ENCODE measurements around the gene BEST3. TPM values are rescaled to one million over a fixed set of nuclear protein-coding genes. Genes with fewer than 3 reads are reported as not detected.
A peak's percentile ranks its signal among the peaks of the same experiment; 100 is the strongest.
"Not testable (repeated sequence)": the region's sequence is repeated elsewhere in the genome, so short reads cannot be mapped to it uniquely, and the experiment has no call there.

BEST3 gene
- total RNA-seq, 2 donors from 2014 or later = not detected

- Mint-ChIP-seq H3K36me3 (no peaks in the 10 kb centered on the region), H3K9me3 (no peaks in the 10 kb centered on the region), H3K27ac (no peak overlapping the region)
- ATAC-seq = no peak
- DNase-seq (ENCODE audit: low spot score in 2 of 2) = no peak
Observed at GRCh38 chr12:69698054-69698453, 1.0 kb downstream of the BEST3 start.

GRCh38 chr12:69694123-69694522 is 5.0 kb downstream of the BEST3 start:
- Mint-ChIP-seq H3K36me3 (no peaks in the 10 kb centered on the region), H3K9me3 (no peaks in the 10 kb centered on the region), H3K27ac (no peak overlapping the region)
- no peak for DNase-seq (ENCODE audit: low spot score in 2 of 2)
- ATAC-seq = no peak

GRCh38 chr12:69689638-69690037 is 9.5 kb downstream of the BEST3 start:
- ATAC-seq = no peak
- no peaks in the 10 kb centered on the region for H3K36me3 Mint-ChIP-seq
- H3K9me3 Mint-ChIP-seq = no peaks in the 10 kb centered on the region
- no peak for DNase-seq (ENCODE audit: low spot score in 2 of 2)
- peak overlapping the region in 1 of 2 donors; percentile 34 for H3K27ac Mint-ChIP-seq

DNA sequence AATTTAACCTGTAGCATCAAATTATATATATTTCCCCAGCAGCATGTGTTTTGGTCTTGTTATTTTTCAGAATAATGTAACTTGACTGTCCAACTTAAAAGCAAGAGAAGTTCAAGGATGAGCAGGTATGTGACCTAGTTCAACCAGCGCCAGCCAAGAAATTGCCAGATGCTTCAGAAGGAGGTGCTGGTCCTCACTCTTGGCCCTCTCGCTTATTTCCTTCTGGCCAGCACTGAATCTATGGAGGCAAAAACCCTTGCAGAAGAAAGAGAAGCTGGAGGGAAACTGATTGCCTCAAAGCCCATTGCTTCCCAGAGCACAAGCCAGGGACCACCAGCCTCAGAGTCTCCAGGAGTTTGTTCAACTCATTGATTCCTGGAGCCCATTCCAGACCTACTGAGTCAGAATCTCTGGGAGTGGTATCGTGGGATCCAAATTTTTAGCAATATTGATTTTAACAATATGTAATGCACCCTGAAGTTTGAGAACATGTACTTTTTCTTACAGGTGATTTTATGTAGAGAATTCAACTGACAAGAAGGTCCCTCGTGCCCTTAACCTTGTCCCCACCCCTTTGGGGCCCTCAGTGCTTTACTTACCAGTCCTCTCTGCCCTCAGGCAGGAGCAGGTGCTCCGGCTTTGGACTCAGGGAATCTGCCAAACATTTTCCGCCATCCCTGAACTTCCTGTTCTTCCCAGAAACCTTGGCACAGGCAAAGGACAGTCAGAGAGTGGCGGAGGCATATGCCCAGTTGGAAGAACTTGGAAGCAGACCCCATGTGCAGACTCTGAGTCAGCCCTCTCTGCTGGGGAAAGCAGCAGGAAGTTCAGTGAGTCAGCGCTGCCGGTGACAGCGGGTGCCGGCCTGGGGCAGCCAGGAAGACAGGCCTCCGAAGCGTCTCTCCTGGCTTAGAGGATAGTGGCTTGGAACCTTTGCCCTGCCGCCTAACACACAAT is 10.4 kb downstream of the BEST3 start:
- peak in 1 of 2 donors; percentile 15 for DNase-seq (ENCODE audit: low spot score in 2 of 2)
- peak overlapping the region in 1 of 2 donors; percentile 34 for H3K27ac Mint-ChIP-seq
- peak; percentile 71 to 88 for ATAC-seq
- no peaks in the 10 kb centered on the region for H3K9me3 Mint-ChIP-seq
- no peaks in the 10 kb centered on the region for H3K36me3 Mint-ChIP-seq

DNA sequence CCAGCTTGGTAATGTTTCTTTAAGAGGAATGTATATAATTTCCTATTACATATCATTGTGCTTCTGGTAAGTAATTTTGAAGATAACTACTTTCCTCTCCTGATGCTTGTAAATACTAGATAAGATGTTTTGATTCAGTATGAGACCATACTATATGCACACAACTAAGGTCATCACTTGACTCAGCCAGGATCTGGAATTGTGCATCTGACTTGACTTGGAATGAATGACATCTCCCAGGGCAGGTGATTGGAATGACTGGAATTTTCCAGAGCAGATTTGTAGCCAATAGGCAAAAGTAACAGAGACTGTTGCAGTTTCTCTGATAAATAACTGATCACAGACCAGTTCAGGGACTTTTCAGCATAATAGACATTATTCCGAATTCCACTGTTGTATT is 11.1 kb downstream of the BEST3 start:
- Mint-ChIP-seq H3K27ac (no peak overlapping the region), H3K36me3 (no peaks in the 10 kb centered on the region), H3K9me3 (no peaks in the 10 kb centered on the region)
- no peak for DNase-seq (ENCODE audit: low spot score in 2 of 2)
- ATAC-seq = no peak

GRCh38 chr12:69687390-69687789 is 11.7 kb downstream of the BEST3 start:
- no peak overlapping the region for H3K27ac Mint-ChIP-seq
- H3K36me3 Mint-ChIP-seq = no peaks in the 10 kb centered on the region
- H3K9me3 Mint-ChIP-seq = no peaks in the 10 kb centered on the region
- ATAC-seq (no peak), DNase-seq (ENCODE audit: low spot score in 2 of 2) (no peak)

- no peaks in the 10 kb centered on the region for H3K9me3 Mint-ChIP-seq
- no peak for DNase-seq (ENCODE audit: low spot score in 2 of 2)
Observed at GRCh38 chr12:69686731-69687130, 12.4 kb downstream of the BEST3 start.

DNA sequence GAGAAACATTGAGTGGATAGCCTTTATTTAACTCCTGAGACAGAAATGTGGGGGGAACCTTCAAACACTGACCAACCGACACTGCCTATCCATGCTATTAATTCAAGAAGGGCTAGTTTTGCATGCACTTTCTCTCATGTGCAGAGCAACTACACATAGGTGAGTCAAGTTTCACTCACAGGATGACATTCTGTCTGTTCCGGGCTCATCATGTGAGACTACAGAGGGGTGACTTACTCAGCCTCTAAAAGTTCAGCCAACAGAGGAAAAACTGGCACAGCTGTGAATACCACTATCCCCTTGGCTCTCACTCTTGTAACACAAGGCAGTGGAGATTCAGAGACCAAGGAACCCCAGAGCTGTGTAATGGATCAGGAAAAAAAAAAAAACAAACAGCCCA is 13.3 kb downstream of the BEST3 start:
- H3K9me3 Mint-ChIP-seq = no peaks in the 10 kb centered on the region
- DNase-seq (ENCODE audit: low spot score in 2 of 2) (no peak), ATAC-seq (peak; percentile 73 to 83)
- no peak overlapping the region for H3K27ac Mint-ChIP-seq
- H3K36me3 Mint-ChIP-seq = no peaks in the 10 kb centered on the region

More at GRCh38 chr12:69686731-69687130, 12.4 kb downstream of the BEST3 start:
- no peak overlapping the region for H3K27ac Mint-ChIP-seq
- ATAC-seq = no peak
- H3K36me3 Mint-ChIP-seq = no peaks in the 10 kb centered on the region

- ATAC-seq = no peak
- H3K36me3 Mint-ChIP-seq = no peaks in the 10 kb centered on the region
- H3K27ac Mint-ChIP-seq = no peak overlapping the region
- no peaks in the 10 kb centered on the region for H3K9me3 Mint-ChIP-seq
- no peak for DNase-seq (ENCODE audit: low spot score in 2 of 2)
Observed at GRCh38 chr12:69684466-69684865, 14.6 kb downstream of the BEST3 start.

DNA sequence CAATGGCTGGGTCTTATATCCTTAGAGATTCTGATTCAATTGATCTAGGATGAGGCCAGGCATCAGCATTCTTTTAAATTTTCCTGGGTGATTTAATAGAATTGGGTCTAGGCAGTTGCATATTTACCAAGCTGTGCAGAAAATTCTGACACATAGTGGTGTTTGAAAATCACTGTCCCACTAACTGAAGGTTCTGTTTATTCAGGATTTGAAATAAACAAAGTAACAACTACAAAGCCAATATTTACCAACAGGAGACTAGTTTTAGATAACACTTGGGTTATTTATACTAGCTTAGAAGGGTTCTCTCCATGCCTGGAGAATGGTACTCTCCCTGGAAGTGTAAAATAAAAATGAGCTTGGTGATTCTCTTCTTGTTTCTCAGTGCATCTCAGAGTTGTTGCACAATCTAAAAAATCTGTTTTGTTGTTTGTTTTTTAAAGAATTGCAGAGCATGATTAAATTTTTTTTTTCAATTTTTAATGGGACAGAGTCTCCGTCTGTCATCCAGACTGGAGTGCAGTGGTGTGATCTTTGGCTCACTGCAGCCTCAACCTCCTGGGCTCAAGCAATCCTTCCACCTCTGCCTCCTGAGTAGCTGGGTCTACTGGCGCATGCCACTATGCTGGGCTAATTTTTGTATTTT is 16.9 kb downstream of the BEST3 start:
- Mint-ChIP-seq H3K36me3 (no peaks in the 10 kb centered on the region), H3K27ac (no peak overlapping the region), H3K9me3 (no peaks in the 10 kb centered on the region)
- no peak for ATAC-seq
- no peak for DNase-seq (ENCODE audit: low spot score in 2 of 2)

DNA sequence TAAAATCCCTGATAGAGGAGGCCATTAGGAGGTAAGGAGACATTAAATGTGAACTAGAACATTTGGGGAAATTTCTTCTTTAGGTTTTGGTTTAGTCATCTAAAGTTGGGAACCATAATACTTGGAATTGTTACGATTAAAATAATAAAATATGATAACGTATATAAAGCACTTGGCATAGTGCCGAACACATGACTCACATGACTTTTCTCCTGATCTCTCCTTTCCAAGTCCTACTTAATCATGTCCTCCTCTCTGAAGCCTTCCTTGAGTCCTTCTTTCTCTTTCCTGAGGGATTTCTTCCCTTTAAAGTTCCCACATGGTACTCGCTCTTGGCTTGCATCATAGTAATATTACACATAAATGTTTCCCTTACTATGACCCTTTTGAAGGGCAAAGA is 20.0 kb downstream of the BEST3 start:
- DNase-seq (ENCODE audit: low spot score in 2 of 2) = no peak
- H3K9me3 Mint-ChIP-seq = no peaks in the 10 kb centered on the region
- ATAC-seq = no peak
- no peaks in the 10 kb centered on the region for H3K36me3 Mint-ChIP-seq
- no peak overlapping the region for H3K27ac Mint-ChIP-seq

DNA sequence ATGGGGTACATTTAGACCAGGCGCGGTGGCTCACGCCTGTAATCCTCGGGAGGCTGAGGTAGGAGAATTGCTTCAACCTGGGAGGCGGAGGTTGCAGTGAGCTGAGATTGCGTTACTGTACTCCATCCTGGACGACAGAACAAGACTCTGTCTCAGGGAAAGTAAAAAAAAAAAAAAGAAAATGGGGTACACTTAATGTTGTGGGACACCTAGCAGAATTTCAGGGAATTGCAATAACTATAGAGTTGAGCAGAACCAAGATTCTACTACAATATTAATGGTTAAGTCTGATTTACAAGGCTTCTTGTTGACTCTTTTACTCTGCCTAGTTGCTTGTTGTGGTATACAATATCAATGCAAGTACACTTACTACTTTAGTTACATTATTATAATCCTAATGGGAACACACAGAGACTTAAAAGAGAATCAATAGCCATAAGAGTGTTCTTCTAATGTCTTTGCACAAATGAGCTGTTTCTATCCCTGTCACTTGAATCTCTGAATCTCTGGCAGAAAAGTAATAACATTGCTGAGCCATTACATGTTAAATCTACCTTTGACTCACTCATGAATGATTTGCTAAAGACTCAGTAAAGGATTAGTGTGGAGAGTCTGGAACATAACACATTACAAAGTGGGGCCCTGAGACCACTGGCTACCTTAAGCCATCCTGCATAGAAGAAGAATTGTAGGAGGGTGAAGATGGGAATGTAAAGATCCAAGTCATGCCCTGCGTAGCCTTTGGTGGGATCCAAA is 22.7 kb downstream of the BEST3 start:
- H3K27ac Mint-ChIP-seq = no peak overlapping the region
- no peak for DNase-seq (ENCODE audit: low spot score in 2 of 2)
- no peak for ATAC-seq
- H3K9me3 Mint-ChIP-seq = no peaks in the 10 kb centered on the region
- H3K36me3 Mint-ChIP-seq = no peaks in the 10 kb centered on the region

DNA sequence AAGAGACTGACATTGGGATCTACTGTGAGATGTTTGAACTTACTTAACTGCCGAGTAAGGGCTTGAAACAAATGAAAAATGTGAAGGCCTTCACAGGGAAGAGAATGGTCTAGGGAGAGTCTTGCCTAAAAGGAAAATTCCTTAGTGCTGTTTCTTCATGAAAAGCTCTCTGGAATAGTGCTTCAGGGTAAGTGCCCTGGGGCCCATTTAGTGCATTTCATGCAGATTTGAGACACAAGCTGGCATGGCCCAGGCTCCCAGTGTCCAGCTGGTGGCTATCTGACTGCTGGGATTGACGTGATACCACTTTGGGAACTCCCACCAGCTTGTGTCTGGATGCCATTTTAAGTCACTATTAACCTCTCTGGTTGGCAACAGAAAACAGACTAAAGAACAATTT is 26.9 kb downstream of the BEST3 start:
- H3K36me3 Mint-ChIP-seq = no peaks in the 10 kb centered on the region

GRCh38 chr12:69671597-69671996 is 27.5 kb downstream of the BEST3 start:
- DNase-seq (ENCODE audit: low spot score in 2 of 2) (no peak), ATAC-seq (no peak)
- Mint-ChIP-seq H3K9me3 (no peaks in the 10 kb centered on the region), H3K27ac (no peak overlapping the region), H3K36me3 (no peaks in the 10 kb centered on the region)

More for the DNA sequence above, 26.9 kb downstream of the BEST3 start:
- DNase-seq (ENCODE audit: low spot score in 2 of 2) = no peak
- no peaks in the 10 kb centered on the region for H3K9me3 Mint-ChIP-seq
- H3K27ac Mint-ChIP-seq = no peak overlapping the region
- no peak for ATAC-seq

GRCh38 chr12:69666798-69667197 is 32.3 kb downstream of the BEST3 start:
- H3K9me3 Mint-ChIP-seq = no peaks in the 10 kb centered on the region
- ATAC-seq (no peak), DNase-seq (ENCODE audit: low spot score in 2 of 2) (no peak)
- H3K27ac Mint-ChIP-seq = no peak overlapping the region
- H3K36me3 Mint-ChIP-seq = no peaks in the 10 kb centered on the region

GRCh38 chr12:69664930-69665377 is 34.1 kb downstream of the BEST3 start:
- not testable (repeated sequence) for ATAC-seq; H3K9me3 Mint-ChIP-seq; H3K36me3 Mint-ChIP-seq; DNase-seq (ENCODE audit: low spot score in 2 of 2); H3K27ac Mint-ChIP-seq

GRCh38 chr12:69663726-69664125 is 35.4 kb downstream of the BEST3 start:
- DNase-seq (ENCODE audit: low spot score in 2 of 2) (no peak), ATAC-seq (no peak)
- H3K27ac Mint-ChIP-seq = no peak overlapping the region
- H3K9me3 Mint-ChIP-seq = no peaks in the 10 kb centered on the region
- no peaks in the 10 kb centered on the region for H3K36me3 Mint-ChIP-seq

Data from activated naive CD4-positive, alpha-beta T cell treated with anti-CD3 and anti-CD28 coated beads, Interleukin-2, amount 50 U/mL, for 72 hours (primary cell).